Measurements from ENCODE around the gene ZMAT5.

- TF ChIP-seq EP300 (IDR thresholded peaks at IDR 0.05) (no peak), POLR2A (IDR thresholded peaks at IDR 0.05) (no peak)
- TF ChIP-seq, protein P1, sequence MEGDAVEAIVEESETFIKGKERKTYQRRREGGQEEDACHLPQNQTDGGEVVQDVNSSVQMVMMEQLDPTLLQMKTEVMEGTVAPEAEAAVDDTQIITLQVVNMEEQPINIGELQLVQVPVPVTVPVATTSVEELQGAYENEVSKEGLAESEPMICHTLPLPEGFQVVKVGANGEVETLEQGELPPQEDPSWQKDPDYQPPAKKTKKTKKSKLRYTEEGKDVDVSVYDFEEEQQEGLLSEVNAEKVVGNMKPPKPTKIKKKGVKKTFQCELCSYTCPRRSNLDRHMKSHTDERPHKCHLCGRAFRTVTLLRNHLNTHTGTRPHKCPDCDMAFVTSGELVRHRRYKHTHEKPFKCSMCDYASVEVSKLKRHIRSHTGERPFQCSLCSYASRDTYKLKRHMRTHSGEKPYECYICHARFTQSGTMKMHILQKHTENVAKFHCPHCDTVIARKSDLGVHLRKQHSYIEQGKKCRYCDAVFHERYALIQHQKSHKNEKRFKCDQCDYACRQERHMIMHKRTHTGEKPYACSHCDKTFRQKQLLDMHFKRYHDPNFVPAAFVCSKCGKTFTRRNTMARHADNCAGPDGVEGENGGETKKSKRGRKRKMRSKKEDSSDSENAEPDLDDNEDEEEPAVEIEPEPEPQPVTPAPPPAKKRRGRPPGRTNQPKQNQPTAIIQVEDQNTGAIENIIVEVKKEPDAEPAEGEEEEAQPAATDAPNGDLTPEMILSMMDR (IDR thresholded peaks at IDR 0.05) = no peak
These were observed 24.9 kb downstream of the ZMAT5 start for GRCh38 chr22:29741926-29742325.

Data from sigmoid colon (tissue), 4 donors.